Measurements from ENCODE around the gene DBH.

GRCh38 chr9:133687856-133688761, 51.9 kb downstream of the DBH start:
- TF ChIP-seq POLR2AphosphoS5 (IDR thresholded peaks at IDR 0.05; ENCODE audit: low read depth, low read length) (no peak), REST (IDR thresholded peaks at IDR 0.05; ENCODE audit: insufficient read depth in 1 of 2, low read depth in 2 of 2, low read length in 2 of 2) (no peak)
